Mammary epithelial cell (primary cell): Measurements from ENCODE around the gene GMEB1.

ENCODE experiments used
- CTCF ChIP-seq, 2 donors: IDR thresholded peaks in 1 of 2; conservative IDR thresholded peaks in 1 of 2; 2 replicates each; pipeline ENCODE4 v1.5.1; 2011 to 2012; ENCODE audit warnings: inconsistent platforms in 2 of 2, low read length in 2 of 2, mild to moderate bottlenecking in 2 of 2, control low read depth in 1 of 2, low read depth in 1 of 2; ENCODE audit not compliant: insufficient read depth in 1 of 2; ENCODE audit errors: extremely low read depth in 1 of 2
- EZH2 ChIP-seq: IDR thresholded peaks from 2 replicates; pipeline ENCODE4 v1.6.1; 2012; ENCODE audit warnings: low read length, inconsistent platforms, borderline replicate concordance

- TF ChIP-seq EZH2 (no peak), CTCF (conservative IDR thresholded peaks at IDR 0.05 in 1 of 2, IDR thresholded peaks at IDR 0.05 in 1 of 2; ENCODE audit: extremely low read depth in 1 of 2, insufficient read depth in 1 of 2, low read depth in 1 of 2, low read length in 2 of 2) (no peak)
These were observed at the start of gene GMEB1 for GRCh38 chr1:28668191-28668955.
